Measurements from ENCODE around the gene ABI3.
"Not testable (repeated sequence)": the region's sequence is repeated elsewhere in the genome, so short reads cannot be mapped to it uniquely, and the experiment has no call there.

The ABI3 gene

DNA sequence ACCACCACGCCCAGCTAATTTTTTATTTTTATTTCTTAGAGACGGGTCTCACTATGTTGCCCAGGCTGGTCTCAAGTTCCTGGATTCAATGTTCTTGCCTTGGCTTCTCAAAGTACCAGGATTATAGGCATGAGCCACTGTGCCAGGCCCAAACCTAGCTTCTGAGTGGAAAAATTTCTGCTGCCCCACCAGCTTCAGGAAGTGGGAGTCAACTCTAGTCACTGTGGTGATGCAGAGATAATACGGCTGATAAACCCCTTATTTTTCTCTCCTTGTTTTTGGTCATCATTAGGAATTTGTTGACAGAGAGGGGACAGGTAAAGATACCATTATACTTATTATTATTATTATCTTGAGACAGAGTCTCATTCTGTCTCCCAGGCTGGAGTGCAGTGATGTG is 47.9 kb downstream of the ABI3 start:
- DNase-seq = no peak

DNA sequence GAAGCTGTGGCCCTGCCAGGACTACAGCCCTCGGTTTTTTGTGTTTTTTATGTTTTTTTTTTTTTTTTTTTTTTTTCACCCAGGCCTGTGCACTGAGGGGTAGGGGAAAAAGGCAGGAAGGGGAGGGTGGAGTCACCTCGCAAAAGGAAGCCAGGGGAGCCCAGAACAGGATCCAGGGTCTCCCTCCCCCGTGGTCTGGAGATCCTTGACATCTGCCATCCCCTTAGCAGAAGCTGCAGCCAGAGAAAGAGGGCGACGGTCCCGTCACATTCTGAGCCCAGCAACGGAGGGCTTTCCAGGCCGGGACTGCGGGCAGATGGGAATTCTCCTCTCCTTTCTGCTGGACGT is 49.1 kb downstream of the ABI3 start:
- DNase-seq = no peak

DNA sequence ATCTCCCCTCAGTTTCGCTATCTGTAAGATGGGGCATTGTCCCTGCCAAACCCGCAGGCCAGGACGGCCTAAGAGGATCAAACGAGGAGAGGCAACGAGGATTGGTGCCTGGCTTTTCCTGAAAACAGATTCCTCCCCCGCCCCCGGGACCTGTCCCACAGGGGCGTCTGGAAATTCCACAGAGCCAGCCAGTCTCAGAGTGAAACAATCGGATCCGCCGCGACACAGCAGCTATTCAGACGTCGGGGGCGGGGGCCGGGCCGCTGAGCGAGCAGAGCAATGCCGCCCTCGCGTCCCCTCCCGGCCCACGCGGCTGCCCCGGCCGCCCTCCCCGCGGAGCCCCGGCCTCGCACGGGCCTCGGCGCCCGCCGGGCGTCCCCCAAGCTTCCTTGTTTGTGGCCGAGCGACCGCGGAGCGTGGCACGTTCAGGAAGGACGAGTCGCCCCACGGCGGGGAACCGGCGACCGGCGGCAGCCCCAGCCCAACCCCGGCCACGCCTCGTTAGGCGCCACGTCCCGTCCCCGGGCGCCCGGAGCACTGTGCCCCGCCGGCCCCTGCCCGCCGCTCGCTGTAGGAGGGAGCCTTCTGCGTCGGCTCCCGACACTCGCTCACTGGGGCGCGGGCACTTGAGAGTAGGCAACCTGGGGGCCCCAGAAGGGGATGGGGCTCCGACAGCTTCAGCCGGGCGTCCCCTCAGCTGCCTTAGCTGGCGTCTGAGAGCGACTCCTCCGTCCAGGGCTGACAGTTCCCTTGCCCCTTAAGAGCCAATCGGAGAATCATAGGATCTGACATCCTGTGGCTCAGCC is 49.7 kb downstream of the ABI3 start:
- DNase-seq = no peak

DNA sequence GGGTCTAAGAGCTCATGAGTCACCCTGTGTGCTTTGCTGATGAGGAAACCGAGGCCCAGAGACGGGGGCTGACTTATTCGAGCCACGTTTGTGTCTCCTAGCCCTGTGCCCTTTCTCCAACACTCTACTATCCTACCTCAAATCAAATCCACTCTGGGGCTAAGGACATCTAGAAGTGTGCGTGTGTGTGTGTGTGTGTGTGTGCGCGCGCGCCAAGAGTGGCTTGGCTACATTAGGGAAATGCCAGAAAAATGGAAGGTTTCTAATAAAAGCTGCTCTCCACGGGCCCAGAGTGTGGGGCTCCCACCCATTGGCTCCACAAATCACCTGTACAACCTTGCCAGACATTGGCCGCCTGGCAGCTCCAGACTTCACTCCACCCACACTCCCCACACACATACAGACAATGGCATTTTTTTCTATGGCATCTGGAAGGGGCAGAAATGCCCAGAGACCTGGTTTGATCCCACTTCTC is 50.3 kb downstream of the ABI3 start:
- DNase-seq = no peak

DNA sequence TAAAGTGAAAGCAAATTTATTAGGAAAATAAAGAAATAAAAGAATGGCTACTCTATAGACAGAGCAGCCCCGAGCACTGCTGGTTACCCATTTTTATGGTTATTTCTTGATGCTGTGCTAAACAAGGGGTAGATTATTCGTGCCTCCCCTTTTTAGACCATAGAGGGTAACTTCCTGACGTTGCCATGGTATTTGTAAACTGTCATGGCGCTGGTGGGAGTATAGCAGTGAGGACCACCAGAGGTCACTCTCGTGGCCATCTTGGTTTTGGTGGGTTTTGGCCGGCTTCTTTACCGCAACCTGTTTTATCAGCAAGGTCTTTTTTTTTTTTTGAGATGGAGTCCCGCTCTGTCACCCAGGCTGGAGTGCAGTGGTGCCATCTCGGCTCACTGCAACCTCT is 51.0 kb downstream of the ABI3 start:
- DNase-seq = not testable (repeated sequence)

DNA sequence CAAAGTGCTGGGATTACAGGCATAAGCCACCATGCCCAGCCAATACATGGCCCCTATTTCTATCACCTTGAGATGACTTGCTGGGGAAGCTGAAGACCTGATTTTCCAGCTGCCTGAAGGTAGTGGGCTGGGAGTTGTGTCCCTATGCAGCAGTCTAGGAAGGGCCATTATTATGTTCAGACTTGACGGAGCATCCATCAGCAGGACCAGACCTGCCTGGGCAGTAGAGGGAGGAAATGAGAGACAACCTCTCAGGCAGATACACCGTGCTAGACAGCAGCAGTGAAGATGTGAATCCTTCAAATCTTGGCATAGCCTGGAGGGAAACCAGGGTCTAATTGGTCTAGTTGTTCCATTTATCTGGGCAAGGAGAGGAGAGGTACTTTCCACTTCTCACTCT is 55.7 kb downstream of the ABI3 start:
- no peak for DNase-seq

DNA sequence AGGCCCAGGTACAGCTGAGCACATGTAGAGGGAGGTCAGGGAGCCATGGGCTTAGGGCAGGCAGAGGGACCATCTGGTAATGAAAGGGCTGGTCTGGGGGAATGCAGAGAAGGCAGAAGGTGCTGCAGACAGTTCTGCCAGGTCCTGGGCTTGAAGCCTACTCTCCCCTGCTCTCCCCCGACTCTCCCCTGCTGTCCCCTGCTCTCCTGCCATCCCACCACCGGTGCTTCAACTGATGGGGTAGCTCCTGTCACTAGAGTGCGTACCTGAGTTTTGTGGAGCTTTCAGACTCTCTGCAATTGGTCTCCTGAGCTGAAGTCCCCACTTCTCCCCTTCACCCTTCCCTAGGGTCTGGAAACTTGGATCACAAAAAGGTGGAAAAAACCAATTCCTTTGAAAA is 57.4 kb downstream of the ABI3 start:
- no peak for DNase-seq

DNA sequence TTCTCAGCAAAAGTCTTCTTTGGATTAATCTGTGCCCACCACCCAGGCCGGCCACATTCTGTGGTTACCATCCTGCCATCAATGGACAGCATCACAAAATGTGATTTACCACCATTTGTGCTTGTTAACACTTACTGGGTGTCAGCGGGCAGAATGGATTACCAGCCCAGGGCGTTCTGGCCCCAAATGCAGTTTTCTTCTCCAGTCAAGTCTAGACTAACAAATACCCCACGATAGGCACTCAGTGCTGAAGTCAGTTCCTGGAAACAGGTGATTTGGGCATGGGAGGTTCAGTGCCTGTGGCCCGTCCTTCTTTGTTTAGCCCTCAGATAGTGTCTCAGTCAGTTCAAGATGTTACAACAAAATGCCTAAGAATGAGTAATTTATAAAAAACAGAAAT is 58.8 kb downstream of the ABI3 start:
- no peak for DNase-seq
